ENCODE results near the gene ACAD11.

ACAD11 gene

DNA sequence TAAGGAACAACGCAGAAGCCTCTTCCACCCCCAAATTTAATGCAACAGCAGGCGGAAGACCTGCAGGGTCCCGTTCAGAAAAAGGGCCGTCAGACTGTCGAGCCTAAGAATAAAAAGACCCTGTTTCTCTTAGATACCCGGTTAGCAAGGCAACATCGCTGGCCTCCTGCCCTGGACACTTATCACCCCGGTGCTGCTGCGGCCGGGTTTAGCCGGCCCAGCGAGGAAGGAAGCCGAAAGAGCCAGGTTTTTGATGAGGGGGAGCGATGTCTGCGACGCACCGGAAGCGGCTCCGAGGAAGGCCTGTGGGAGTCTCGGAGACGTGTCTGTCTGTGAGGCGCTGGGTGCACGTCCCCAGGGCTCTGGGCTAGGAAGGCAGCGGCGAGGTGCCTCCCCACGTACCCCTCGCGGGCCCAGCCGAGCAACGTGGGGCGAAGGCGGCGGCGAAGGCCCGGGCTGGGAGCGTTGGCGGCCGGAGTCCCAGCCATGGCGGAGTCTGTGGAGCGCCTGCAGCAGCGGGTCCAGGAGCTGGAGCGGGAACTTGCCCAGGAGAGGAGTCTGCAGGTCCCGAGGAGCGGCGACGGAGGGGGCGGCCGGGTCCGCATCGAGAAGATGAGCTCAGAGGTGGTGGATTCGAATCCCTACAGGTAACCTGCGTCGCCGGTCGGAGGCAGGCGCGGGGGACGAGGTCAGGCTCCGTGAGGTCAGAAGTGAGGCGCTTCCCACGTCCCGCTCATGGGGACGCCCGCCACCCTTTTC lies 622 bp upstream of the ACAD11 start, which contains the start of gene UBA5:
Gene UBA5, plus strand, starts transcription at position 278 of the 759 bp plus-strand sequence. Its CDS starts 209 bp downstream, at position 487.
- TF ChIP-seq, protein P1, sequence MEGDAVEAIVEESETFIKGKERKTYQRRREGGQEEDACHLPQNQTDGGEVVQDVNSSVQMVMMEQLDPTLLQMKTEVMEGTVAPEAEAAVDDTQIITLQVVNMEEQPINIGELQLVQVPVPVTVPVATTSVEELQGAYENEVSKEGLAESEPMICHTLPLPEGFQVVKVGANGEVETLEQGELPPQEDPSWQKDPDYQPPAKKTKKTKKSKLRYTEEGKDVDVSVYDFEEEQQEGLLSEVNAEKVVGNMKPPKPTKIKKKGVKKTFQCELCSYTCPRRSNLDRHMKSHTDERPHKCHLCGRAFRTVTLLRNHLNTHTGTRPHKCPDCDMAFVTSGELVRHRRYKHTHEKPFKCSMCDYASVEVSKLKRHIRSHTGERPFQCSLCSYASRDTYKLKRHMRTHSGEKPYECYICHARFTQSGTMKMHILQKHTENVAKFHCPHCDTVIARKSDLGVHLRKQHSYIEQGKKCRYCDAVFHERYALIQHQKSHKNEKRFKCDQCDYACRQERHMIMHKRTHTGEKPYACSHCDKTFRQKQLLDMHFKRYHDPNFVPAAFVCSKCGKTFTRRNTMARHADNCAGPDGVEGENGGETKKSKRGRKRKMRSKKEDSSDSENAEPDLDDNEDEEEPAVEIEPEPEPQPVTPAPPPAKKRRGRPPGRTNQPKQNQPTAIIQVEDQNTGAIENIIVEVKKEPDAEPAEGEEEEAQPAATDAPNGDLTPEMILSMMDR (IDR thresholded peaks at IDR 0.05; ENCODE audit: low read depth, low read length), result no peak
- DNase-seq (ENCODE audit: low read depth in 2 of 2), result peak; percentile 65 to 78
- peak within 1 kb of the TSS; percentile 74 to 79 for H3K4me3 ChIP-seq (replicated peaks in 1 of 2; ENCODE audit: low read depth in 2 of 2, low read length in 2 of 2)

DNA sequence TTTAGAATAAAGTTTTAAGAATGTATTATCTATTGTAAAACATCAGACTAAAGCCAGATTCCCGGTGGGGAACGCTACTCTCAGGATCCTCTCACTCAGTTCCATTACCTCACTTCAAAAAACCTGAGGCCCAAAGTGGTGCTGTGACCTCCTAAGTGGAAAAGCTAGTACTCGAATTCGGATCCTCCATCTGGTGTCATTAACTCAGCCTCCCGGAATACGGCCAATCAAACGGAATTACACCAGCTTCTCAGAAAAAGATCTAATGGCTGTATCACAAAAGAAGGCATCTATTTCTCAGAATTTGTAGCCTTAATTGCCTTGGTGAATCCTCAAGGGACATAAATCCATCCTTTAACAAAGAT lies 627 bp downstream of the ACAD11 start:
- peak overlapping the region; percentile 74 to 79 for H3K4me3 ChIP-seq (replicated peaks in 1 of 2; ENCODE audit: low read depth in 2 of 2, low read length in 2 of 2)
- TF ChIP-seq, protein P1 (IDR thresholded peaks at IDR 0.05; ENCODE audit: low read depth, low read length), result no peak
- no peak for DNase-seq (ENCODE audit: low read depth in 2 of 2)

DNA sequence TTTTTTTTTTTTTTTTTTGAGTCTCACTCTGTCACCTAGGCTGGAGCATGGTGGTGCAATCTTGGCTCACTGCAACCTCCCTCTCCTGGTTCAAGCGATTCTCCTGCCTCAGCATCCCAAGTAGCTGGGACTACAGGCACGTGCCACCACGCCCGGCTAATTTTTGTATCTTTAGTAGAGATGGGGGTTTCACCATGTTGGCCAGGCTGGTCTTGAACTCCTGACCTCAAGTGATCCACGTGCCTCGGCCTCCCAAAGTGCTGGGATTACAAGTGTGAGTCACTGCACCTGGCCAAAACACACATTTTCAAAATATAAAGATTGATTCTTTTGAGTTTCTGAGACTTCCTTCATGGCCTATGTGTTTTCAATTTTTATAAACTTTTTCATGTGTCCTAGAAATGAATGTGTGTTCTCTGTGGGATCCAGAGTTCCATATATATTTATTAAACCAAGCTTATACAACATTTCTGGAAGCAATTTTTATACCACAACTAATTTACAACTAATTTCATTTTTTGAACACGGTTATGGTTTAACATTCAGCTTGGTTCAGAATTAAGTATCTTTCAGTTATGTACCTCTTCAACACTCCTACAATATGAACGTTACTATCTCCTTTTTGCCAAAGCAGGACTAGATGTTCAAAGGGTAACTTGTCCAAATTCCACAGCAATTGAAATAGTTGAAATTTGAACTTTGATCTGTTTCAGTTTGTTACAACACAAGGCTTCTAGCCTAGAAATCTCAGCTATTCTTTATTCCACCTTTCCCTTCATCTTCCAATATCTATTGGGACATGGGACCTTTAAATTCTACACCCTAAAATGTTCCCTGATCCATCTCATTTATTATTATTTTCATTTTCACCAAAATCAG lies 1.5 kb downstream of the ACAD11 start:
- DNase-seq (ENCODE audit: low read depth in 2 of 2), result no peak
- TF ChIP-seq, protein P1 (IDR thresholded peaks at IDR 0.05; ENCODE audit: low read depth, low read length), result no peak

DNA sequence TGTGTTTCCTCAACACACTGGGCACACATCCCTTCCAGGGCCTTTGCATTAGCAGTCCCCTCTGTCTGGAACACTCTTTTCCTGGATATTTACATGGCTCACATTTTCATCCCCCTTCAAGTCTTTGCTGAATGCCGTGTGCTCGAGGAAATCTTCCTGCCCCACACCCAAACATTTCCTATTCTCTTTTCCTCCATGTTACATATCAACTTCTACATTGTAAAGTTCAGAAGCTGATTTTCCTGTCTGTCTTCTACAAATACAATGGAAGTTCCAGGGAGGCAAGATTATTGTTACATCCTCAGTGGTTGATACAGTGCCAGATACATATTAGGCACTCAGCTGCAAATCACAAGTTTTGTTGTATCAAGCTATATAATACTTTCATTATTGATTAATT lies 4.1 kb downstream of the ACAD11 start:
- TF ChIP-seq, protein P1 (IDR thresholded peaks at IDR 0.05; ENCODE audit: low read depth, low read length), result no peak
- DNase-seq (ENCODE audit: low read depth in 2 of 2), result no peak
- H3K4me3 ChIP-seq (replicated peaks in 1 of 2; ENCODE audit: low read depth in 2 of 2, low read length in 2 of 2), result no peak overlapping the region

More for the DNA sequence above, 1.5 kb downstream of the ACAD11 start:
- peak overlapping the region in 1 of 2 donors; percentile 74 for H3K4me3 ChIP-seq (replicated peaks in 1 of 2; ENCODE audit: low read depth in 2 of 2, low read length in 2 of 2)

DNA sequence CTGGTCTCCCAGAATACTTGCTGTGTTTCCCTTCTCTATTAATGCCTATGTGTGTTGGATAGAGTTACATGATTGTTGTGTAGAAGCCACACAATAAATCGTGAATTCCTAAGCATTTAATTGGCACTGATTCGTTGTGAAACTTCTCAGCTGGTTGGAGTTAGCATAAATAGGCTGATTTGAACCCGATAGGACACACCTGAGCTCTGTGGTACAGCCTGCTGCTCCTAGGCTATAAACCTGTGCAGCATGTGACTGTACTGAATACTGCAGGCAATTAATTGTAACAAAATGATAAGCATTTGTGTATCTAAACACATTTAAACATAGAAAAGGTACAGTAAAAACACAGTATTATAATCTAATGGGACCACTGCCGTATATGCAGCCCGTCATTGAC lies 4.9 kb downstream of the ACAD11 start:
- H3K4me3 ChIP-seq (replicated peaks in 1 of 2; ENCODE audit: low read depth in 2 of 2, low read length in 2 of 2), result no peak overlapping the region
- DNase-seq (ENCODE audit: low read depth in 2 of 2), result no peak
- TF ChIP-seq, protein P1 (IDR thresholded peaks at IDR 0.05; ENCODE audit: low read depth, low read length), result no peak

DNA sequence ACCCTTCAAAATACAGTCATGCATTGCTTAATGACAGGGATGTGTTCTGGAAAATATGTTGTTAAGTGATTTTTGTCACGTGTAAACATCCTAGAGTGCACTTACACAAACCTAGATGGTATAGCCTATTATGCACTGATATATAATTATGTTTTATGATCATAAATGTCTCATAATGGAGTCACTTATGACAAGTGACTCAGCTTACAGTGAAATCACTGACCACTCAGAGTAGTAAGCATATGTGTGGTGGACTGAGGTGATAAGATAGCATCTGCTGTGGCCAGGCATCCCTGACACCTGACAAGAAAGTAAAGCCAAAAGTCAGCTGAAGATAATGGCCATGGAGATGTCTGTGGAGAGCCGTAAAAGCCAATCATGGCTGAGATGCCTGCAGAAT lies 5.4 kb downstream of the ACAD11 start:
- H3K4me3 ChIP-seq (replicated peaks in 1 of 2; ENCODE audit: low read depth in 2 of 2, low read length in 2 of 2), result no peak overlapping the region
- TF ChIP-seq, protein P1 (IDR thresholded peaks at IDR 0.05; ENCODE audit: low read depth, low read length), result no peak
- DNase-seq (ENCODE audit: low read depth in 2 of 2), result no peak
